Neuron (in vitro differentiated cells): Measurements from ENCODE around the gene PIANP.

Source experiments
- H2AFZ ChIP-seq: one replicate; pipeline ENCODE4 v1.6.1; 2013; ENCODE audit warnings: low read depth, mild to moderate bottlenecking, inconsistent platforms, low read length, moderate library complexity
- H3K27me3 ChIP-seq: one replicate; pipeline ENCODE4 v1.6.1; 2013; ENCODE audit warnings: low read length; ENCODE audit not compliant: insufficient read depth
- H3K36me3 ChIP-seq: one replicate; pipeline ENCODE4 v1.6.1; 2013; ENCODE audit warnings: low read length; ENCODE audit not compliant: insufficient read depth
- H3K4me1 ChIP-seq: one replicate; pipeline ENCODE4 v1.6.1; 2013; ENCODE audit warnings: low read length; ENCODE audit not compliant: insufficient read depth
- H3K4me3 ChIP-seq: 2 replicates; pipeline ENCODE4 v1.5.1; 2013; ENCODE audit warnings: mild to moderate bottlenecking, low read length, moderate library complexity
- H3K9me3 ChIP-seq: one replicate; pipeline ENCODE4 v1.6.1; 2013; ENCODE audit warnings: low read length

Gene PIANP

GRCh38 chr12:6684609-6685008, 16.0 kb downstream of the PIANP start:
- H3K9me3 ChIP-seq, result no peaks in the 10 kb centered on the region
- H3K27me3 ChIP-seq, result no peaks in the 10 kb centered on the region
- H3K4me3 ChIP-seq, result no peak overlapping the region
- peaks cover 34% of the 10 kb centered on the region for H3K36me3 ChIP-seq
- H2AFZ ChIP-seq, result no peak overlapping the region
- peaks cover 18% of the 10 kb centered on the region for H3K4me1 ChIP-seq

GRCh38 chr12:6676962-6677361, 23.7 kb downstream of the PIANP start:
- H3K27me3 ChIP-seq, result no peaks in the 10 kb centered on the region
- no peaks in the 10 kb centered on the region for H3K4me1 ChIP-seq
- peaks cover 84% of the 10 kb centered on the region for H3K36me3 ChIP-seq
- H2AFZ ChIP-seq, result no peak overlapping the region
- H3K9me3 ChIP-seq, result no peaks in the 10 kb centered on the region
- no peak overlapping the region for H3K4me3 ChIP-seq

GRCh38 chr12:6672143-6672542, 28.5 kb downstream of the PIANP start:
- H2AFZ ChIP-seq, result no peak overlapping the region
- peaks cover 93% of the 10 kb centered on the region for H3K36me3 ChIP-seq
- no peaks in the 10 kb centered on the region for H3K4me1 ChIP-seq
- H3K4me3 ChIP-seq, result no peak overlapping the region
- no peaks in the 10 kb centered on the region for H3K9me3 ChIP-seq
- no peaks in the 10 kb centered on the region for H3K27me3 ChIP-seq

- no peaks in the 10 kb centered on the region for H3K9me3 ChIP-seq
- no peak overlapping the region for H3K4me3 ChIP-seq
- H3K27me3 ChIP-seq, result no peaks in the 10 kb centered on the region
- peaks cover 62% of the 10 kb centered on the region for H3K36me3 ChIP-seq
- H3K4me1 ChIP-seq, result peaks cover 4% of the 10 kb centered on the region
- no peak overlapping the region for H2AFZ ChIP-seq
Measured at GRCh38 chr12:6667559-6668210, 32.9 kb downstream of the PIANP start.

- peaks cover 13% of the 10 kb centered on the region for H3K4me1 ChIP-seq
- H3K9me3 ChIP-seq, result no peaks in the 10 kb centered on the region
- peaks cover 47% of the 10 kb centered on the region for H3K36me3 ChIP-seq
Measured at GRCh38 chr12:6666211-6666610, 34.4 kb downstream of the PIANP start.

GRCh38 chr12:6664902-6665301, 35.7 kb downstream of the PIANP start:
- H3K27me3 ChIP-seq, result no peaks in the 10 kb centered on the region
- H3K36me3 ChIP-seq, result peaks cover 34% of the 10 kb centered on the region
- peaks cover 13% of the 10 kb centered on the region for H3K4me1 ChIP-seq
- no peak overlapping the region for H3K4me3 ChIP-seq
- H3K9me3 ChIP-seq, result no peaks in the 10 kb centered on the region
- no peak overlapping the region for H2AFZ ChIP-seq

More at GRCh38 chr12:6666211-6666610, 34.4 kb downstream of the PIANP start:
- Histone ChIP-seq H2AFZ (no peak overlapping the region), H3K4me3 (no peak overlapping the region), H3K27me3 (no peaks in the 10 kb centered on the region)

- Histone ChIP-seq H2AFZ (peak within 1 kb of the TSS; percentile 89), H3K4me1 (peaks cover 13% of the 10 kb centered on the region), H3K4me3 (peak within 1 kb of the TSS; percentile 72), H3K9me3 (no peaks in the 10 kb centered on the region), H3K36me3 (peaks cover 20% of the 10 kb centered on the region), H3K27me3 (no peaks in the 10 kb centered on the region)
Measured at GRCh38 chr12:6662906-6663742, 37.5 kb downstream of the PIANP start, which contains the start of gene ING4. Gene ING4, minus strand, starts transcription at chr12:6663119. Its CDS starts 18 bp downstream, at chr12:6663101.

GRCh38 chr12:6662602-6662905, 38.1 kb downstream of the PIANP start:
- Histone ChIP-seq H3K9me3 (no peaks in the 10 kb centered on the region), H3K4me1 (peaks cover 13% of the 10 kb centered on the region), H3K27me3 (no peaks in the 10 kb centered on the region), H2AFZ (peak overlapping the region; percentile 0), H3K4me3 (peak overlapping the region; percentile 72), H3K36me3 (peaks cover 14% of the 10 kb centered on the region)

GRCh38 chr12:6653987-6654386, 46.6 kb downstream of the PIANP start:
- Histone ChIP-seq H3K27me3 (no peaks in the 10 kb centered on the region), H3K36me3 (peaks cover 61% of the 10 kb centered on the region)

GRCh38 chr12:6653342-6653741, 47.3 kb downstream of the PIANP start:
- Histone ChIP-seq H3K4me3 (no peak overlapping the region), H3K4me1 (no peaks in the 10 kb centered on the region), H3K27me3 (no peaks in the 10 kb centered on the region), H3K9me3 (no peaks in the 10 kb centered on the region), H3K36me3 (peaks cover 65% of the 10 kb centered on the region), H2AFZ (no peak overlapping the region)

More at GRCh38 chr12:6653987-6654386, 46.6 kb downstream of the PIANP start:
- H3K4me3 ChIP-seq, result no peak overlapping the region
- H2AFZ ChIP-seq, result no peak overlapping the region
- H3K9me3 ChIP-seq, result no peaks in the 10 kb centered on the region
- no peaks in the 10 kb centered on the region for H3K4me1 ChIP-seq

GRCh38 chr12:6652391-6652790, 48.2 kb downstream of the PIANP start:
- Histone ChIP-seq H3K4me1 (no peaks in the 10 kb centered on the region), H2AFZ (no peak overlapping the region), H3K4me3 (no peak overlapping the region), H3K36me3 (peaks cover 70% of the 10 kb centered on the region), H3K27me3 (no peaks in the 10 kb centered on the region), H3K9me3 (peaks cover 4% of the 10 kb centered on the region)

GRCh38 chr12:6650832-6651231, 49.8 kb downstream of the PIANP start:
- peaks cover 70% of the 10 kb centered on the region for H3K36me3 ChIP-seq
- no peaks in the 10 kb centered on the region for H3K4me1 ChIP-seq
- peaks cover 11% of the 10 kb centered on the region for H3K9me3 ChIP-seq
- H3K4me3 ChIP-seq, result no peak overlapping the region
- H2AFZ ChIP-seq, result no peak overlapping the region
- no peaks in the 10 kb centered on the region for H3K27me3 ChIP-seq

- no peak within 1 kb of the TSS for H3K4me3 ChIP-seq
Measured at GRCh38 chr12:6647083-6647604, 53.5 kb downstream of the PIANP start, which contains the start of gene ACRBP. Gene ACRBP, minus strand, starts transcription at chr12:6647432. Its CDS starts 66 bp downstream, at chr12:6647366.

More at GRCh38 chr12:6647083-6647604, 53.5 kb downstream of the PIANP start, which contains the start of gene ACRBP:
- peaks cover 43% of the 10 kb centered on the region for H3K36me3 ChIP-seq
- H3K4me1 ChIP-seq, result no peaks in the 10 kb centered on the region
- peaks cover 23% of the 10 kb centered on the region for H3K9me3 ChIP-seq
- no peak within 1 kb of the TSS for H2AFZ ChIP-seq
- no peaks in the 10 kb centered on the region for H3K27me3 ChIP-seq
